Endothelial cell of umbilical vein (primary cell): ENCODE data around the gene TMEM131.

ENCODE experiments used
- FOS ChIP-seq: IDR thresholded peaks from 2 replicates; pipeline ENCODE4 v1.6.1; 2011; ENCODE audit warnings: mild to moderate bottlenecking, low read length, moderate library complexity, borderline replicate concordance; ENCODE audit not compliant: insufficient read depth
- POLR2A ChIP-seq: IDR thresholded peaks from 2 replicates; pipeline ENCODE4 v1.6.1; 2012; ENCODE audit warnings: low read depth, mild to moderate bottlenecking, control low read depth, low read length
- TF ChIP-seq, protein P1 (sequence below), 2 donors: IDR thresholded peaks; 1 replicate in 1 of 2; 2 replicates in 1 of 2; pipeline ENCODE4 v1.5.1; 2011; ENCODE audit warnings: low read length in 2 of 2, mild to moderate bottlenecking in 2 of 2, moderate library complexity in 2 of 2, control low read depth in 1 of 2, inconsistent platforms in 1 of 2, low read depth in 1 of 2; ENCODE audit not compliant: insufficient read depth in 1 of 2; ENCODE audit errors: extremely low read depth in 1 of 2

- TF ChIP-seq, protein P1, sequence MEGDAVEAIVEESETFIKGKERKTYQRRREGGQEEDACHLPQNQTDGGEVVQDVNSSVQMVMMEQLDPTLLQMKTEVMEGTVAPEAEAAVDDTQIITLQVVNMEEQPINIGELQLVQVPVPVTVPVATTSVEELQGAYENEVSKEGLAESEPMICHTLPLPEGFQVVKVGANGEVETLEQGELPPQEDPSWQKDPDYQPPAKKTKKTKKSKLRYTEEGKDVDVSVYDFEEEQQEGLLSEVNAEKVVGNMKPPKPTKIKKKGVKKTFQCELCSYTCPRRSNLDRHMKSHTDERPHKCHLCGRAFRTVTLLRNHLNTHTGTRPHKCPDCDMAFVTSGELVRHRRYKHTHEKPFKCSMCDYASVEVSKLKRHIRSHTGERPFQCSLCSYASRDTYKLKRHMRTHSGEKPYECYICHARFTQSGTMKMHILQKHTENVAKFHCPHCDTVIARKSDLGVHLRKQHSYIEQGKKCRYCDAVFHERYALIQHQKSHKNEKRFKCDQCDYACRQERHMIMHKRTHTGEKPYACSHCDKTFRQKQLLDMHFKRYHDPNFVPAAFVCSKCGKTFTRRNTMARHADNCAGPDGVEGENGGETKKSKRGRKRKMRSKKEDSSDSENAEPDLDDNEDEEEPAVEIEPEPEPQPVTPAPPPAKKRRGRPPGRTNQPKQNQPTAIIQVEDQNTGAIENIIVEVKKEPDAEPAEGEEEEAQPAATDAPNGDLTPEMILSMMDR (IDR thresholded peaks at IDR 0.05; ENCODE audit: extremely low read depth in 1 of 2, insufficient read depth in 1 of 2, low read depth in 1 of 2, low read length in 2 of 2): no peak
- TF ChIP-seq FOS (no peak), POLR2A (no peak)
Observed at GRCh38 chr2:97741686-97742085, 254.1 kb downstream of the TMEM131 start.
